Pancreas (tissue), 10 donors: Measurements from ENCODE around the gene CAPZA1. TPM values are rescaled to one million over a fixed set of nuclear protein-coding genes. Genes with fewer than 3 reads are reported as not detected.

Source experiments
- ATAC-seq, 4 donors: fragments of 200-7000 bp; cut with Tn5 transposase; one replicate each; pipeline versions ENCODE4 v1.8.0 to v1.9.1; 2020; ENCODE audit warnings: mild to moderate bottlenecking in 4 of 4, moderate library complexity in 4 of 4
- DNase-seq, 6 donors: peaks; one replicate each; pipeline ENCODE4 v3.0.0-alpha.2; 2020
- FAIRE-seq: peaks from 2 replicates; lab custom pipeline; 2012; peaks lifted over from hg19 to GRCh38; lab: Jason Lieb, UNC
- H3K27ac ChIP-seq, 4 donors: fragments of 200-600 bp; sonication (generic); 1 replicate in 3 of 4; 2 replicates in 1 of 4; pipeline versions ENCODE4 v1.5.0 to v1.8.0; 2020
- H3K27me3 ChIP-seq, 4 donors: fragments of 200-600 bp; one replicate each; pipeline ENCODE4 v1.8.0; 2021
- H3K36me3 ChIP-seq, 3 donors: fragments of 200-600 bp; sonication (generic) in 1 of 3; one replicate each; pipeline versions ENCODE4 v1.5.0 to v1.8.0; 2020 to 2021
- H3K4me1 ChIP-seq, 3 donors: fragments of 200-600 bp; one replicate each; pipeline ENCODE4 v1.8.0; 2021
- H3K4me3 ChIP-seq, 4 donors: fragments of 200-600 bp; sonication (generic) in 2 of 4; one replicate each; pipeline versions ENCODE4 v1.5.0 to v1.8.0; 2020 to 2021
- H3K9me3 ChIP-seq, 4 donors: fragments of 200-600 bp; one replicate each; pipeline ENCODE4 v1.8.0; 2021
- WGBS, 2 donors: extraction: QIAGEN DNeasy Blood & Tissue Kit; methylation state at CpG; one replicate each; pipeline ENCODE4 v1.1.7; 2013; 5-methylcytosine and 5-hydroxymethylcytosine counted together
- intact Hi-C, 3 donors: fragments of 100-400 bp; cut with DNase I; formaldehyde crosslinking; loops; one replicate each; pipeline versions ENCODE4 v1.11.1 to v1.14.2; 2022
- polyA plus RNA-seq, 2 donors: library from polyadenylated mRNA; stranded (reverse); fragments of 200-250 nt; gene quantifications; one replicate each; pipeline ENCODE4 v1.2.3, GENCODE V29; 2013
- total RNA-seq, 6 donors: library from RNA; stranded (reverse); fragmentation: NEBNext Ultra II Directional in 4 of 6; extraction: Animal tissue kit (Norgen Biotek cat#: 25700) in 4 of 6; gene quantifications; one replicate each; pipeline versions ENCODE4 v1.2.1 to v1.2.4, GENCODE V29; 2021 to 2023
- TF ChIP-seq, protein P1 (sequence below), 4 donors: fragments of 200-600 bp; sonication (generic) in 3 of 4; IDR thresholded peaks; one replicate each; pipeline versions ENCODE4 v1.5.0 to v1.8.0; 2021; ENCODE audit warnings: antibody characterized with exemption in 4 of 4
- donor health status: healthy with polysubstance abuse.
- donor health status: DM: no; HTN: no; CAD: no; lungs with moderate emphysema.
- donor health status: DM: no; HTN: no; CAD: no.
- donor health status: control.
- donor health status: control.
- donor health status: Bipolar disorder and iron deficiency.
- donor health status: DM: yes; HTN: yes; CAD: no.
- donor health status: DM: no; HTN: no; CAD: no.
- donor health status: DM: no; HTN: no; CAD: no.
- donor health status: DM: yes; HTN: yes; CAD: no.

CAPZA1 gene
- total and polyA plus RNA-seq, 8 donors, result 27.2 to 60.5 (median 31.6) TPM

DNA sequence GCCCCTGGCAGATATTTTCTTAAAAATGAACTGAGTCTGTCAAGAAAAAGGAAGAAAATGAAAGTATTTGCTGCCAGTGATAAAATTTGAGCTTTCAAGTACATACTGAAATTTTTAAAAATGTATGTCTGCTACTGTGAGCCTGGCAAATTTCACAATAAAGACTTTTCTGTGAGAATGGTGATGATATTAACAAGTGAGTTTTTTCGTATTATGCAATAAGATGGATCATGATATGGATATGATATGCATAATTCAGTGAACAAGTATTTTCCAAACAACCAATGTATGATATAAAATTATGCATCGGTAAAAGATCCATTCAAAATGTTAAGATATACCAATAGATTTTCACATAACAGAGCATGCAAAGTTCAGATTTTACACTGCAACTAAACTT lies 16.6 kb upstream of the CAPZA1 start:
- Histone ChIP-seq H3K27ac (no peak overlapping the region), H3K36me3 (peaks cover 0 to 38% (median 0%) of the 10 kb centered on the region in 3 donors), H3K4me3 (no peak overlapping the region), H3K27me3 (no peaks in the 10 kb centered on the region), H3K9me3 (no peaks in the 10 kb centered on the region), H3K4me1 (no peaks in the 10 kb centered on the region)
- no peak for ATAC-seq
- intact Hi-C loops, result no loop called here
- 96% methylated on average over 2 of the region's 2 CpGs for WGBS, 2 donors
- DNase-seq, result no peak
- TF ChIP-seq, protein P1, sequence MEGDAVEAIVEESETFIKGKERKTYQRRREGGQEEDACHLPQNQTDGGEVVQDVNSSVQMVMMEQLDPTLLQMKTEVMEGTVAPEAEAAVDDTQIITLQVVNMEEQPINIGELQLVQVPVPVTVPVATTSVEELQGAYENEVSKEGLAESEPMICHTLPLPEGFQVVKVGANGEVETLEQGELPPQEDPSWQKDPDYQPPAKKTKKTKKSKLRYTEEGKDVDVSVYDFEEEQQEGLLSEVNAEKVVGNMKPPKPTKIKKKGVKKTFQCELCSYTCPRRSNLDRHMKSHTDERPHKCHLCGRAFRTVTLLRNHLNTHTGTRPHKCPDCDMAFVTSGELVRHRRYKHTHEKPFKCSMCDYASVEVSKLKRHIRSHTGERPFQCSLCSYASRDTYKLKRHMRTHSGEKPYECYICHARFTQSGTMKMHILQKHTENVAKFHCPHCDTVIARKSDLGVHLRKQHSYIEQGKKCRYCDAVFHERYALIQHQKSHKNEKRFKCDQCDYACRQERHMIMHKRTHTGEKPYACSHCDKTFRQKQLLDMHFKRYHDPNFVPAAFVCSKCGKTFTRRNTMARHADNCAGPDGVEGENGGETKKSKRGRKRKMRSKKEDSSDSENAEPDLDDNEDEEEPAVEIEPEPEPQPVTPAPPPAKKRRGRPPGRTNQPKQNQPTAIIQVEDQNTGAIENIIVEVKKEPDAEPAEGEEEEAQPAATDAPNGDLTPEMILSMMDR (IDR thresholded peaks at IDR 0.05), result no peak
- FAIRE-seq, result no peak

DNA sequence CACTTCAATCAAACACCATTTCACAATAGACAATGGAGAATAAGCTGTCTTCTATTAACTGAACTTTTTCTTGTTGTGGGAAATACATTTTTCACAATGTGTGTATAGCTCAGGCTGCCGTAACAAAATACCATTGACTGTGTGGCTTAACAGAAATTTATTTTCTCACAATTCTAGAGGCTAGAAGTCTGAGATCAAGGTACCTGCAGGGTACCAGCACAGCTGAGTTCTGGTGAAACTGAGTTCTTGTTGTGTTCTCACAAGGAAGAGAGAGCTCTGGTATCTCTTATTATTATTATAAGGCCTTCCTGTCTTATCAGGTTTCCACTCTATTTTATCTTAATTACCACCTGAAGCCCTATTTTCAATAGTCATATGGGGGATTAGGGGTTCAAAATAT lies 16.1 kb upstream of the CAPZA1 start:
- 98 to 100% methylated on average over 1 of the region's 1 CpG for WGBS, 2 donors
- Histone ChIP-seq H3K9me3 (no peaks in the 10 kb centered on the region), H3K4me1 (no peaks in the 10 kb centered on the region), H3K27me3 (no peaks in the 10 kb centered on the region), H3K4me3 (no peak overlapping the region), H3K36me3 (peaks cover 0 to 37% (median 0%) of the 10 kb centered on the region in 3 donors), H3K27ac (no peak overlapping the region)
- intact Hi-C loops, result no loop called here
- TF ChIP-seq, protein P1 (IDR thresholded peaks at IDR 0.05), result no peak
- ATAC-seq, result no peak
- FAIRE-seq, result no peak
- no peak for DNase-seq

DNA sequence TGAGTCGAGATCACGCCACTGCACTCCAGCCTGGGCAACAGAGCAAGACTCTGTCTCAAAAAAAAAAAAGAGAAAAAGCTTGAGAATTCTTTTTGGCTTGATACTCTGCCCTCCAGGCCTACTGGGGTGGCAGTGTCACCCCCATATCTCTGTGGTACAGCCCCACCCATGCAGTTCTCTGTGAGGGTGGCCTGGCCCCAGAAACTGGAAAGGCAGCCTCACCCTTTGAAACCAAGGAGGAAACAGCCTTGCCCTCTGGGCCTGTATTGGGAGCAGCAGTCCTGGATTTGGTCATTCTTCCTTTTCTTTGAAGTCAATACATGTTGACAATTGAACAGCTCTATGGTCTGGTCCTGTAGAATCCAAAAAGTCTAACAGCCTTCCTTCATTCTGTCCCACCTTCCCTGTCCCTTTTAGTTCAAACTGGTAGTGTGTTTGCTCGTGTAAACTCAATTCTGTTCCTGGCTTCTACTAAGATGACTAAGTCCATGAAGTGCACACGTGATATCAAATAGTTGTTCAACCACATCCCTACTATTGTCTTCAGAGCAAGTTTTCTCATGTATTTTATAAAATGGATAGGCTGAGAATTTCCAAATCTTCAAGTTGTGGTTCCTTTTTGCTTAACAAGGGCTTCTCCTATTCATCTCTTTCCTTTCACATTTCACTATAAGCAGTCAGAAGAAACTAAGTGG lies 13.9 kb upstream of the CAPZA1 start:
- TF ChIP-seq, protein P1 (IDR thresholded peaks at IDR 0.05), result no peak
- Histone ChIP-seq H3K36me3 (peaks cover 0 to 51% (median 7%) of the 10 kb centered on the region in 3 donors), H3K9me3 (no peaks in the 10 kb centered on the region), H3K4me1 (no peaks in the 10 kb centered on the region), H3K27me3 (no peaks in the 10 kb centered on the region), H3K27ac (no peak overlapping the region), H3K4me3 (no peak overlapping the region)
- intact Hi-C loops, result no loop called here
- DNase-seq (no peak), FAIRE-seq (no peak), ATAC-seq (no peak)
- WGBS, 2 donors, result 89 to 91% methylated on average over 4 of the region's 4 CpGs

DNA sequence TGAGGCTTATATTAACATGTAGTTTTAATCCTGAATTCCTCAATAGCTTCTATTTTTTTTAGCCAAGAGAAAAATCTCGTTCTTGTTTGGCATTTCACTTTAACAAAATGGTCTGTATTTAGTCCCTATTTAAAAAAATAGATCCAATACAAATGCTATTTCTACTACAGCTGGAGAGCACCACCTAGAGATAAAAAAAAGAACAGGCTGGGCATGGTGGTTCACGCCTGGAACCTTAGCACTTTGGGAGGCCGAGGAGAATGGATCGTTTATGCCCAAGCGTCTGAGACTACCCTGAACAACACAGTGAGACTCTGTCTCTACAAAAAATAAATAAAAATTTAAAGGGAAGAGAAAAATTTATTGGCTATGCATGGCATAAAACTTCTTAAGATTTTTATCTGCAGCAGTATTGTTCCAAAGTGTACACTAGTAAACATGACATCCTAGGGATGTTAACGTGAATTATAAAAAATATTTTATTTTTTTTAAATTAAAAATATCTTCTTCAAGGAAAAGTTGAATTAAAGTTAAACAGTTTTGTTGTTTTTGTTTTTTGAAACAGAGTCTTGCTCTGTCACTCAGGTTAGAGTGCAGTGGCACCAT lies 5.1 kb upstream of the CAPZA1 start:
- 77 to 80% methylated on average over 6 of the region's 6 CpGs for WGBS, 2 donors
- TF ChIP-seq, protein P1 (IDR thresholded peaks at IDR 0.05), result no peak
- Histone ChIP-seq H3K4me3 (no peak overlapping the region), H3K27ac (no peak overlapping the region), H3K9me3 (no peaks in the 10 kb centered on the region), H3K36me3 (peaks cover 0 to 21% (median 19%) of the 10 kb centered on the region in 3 donors), H3K27me3 (no peaks in the 10 kb centered on the region), H3K4me1 (peaks cover 3 to 7% (median 5%) of the 10 kb centered on the region in 3 donors)
- FAIRE-seq, result no peak
- no peak for DNase-seq
- ATAC-seq, result no peak
- intact Hi-C loops, result no loop called here
